HG02840 (cell line): ENCODE data around the gene ADAMTSL2.

Experiments used
- ATAC-seq: cut with Tn5 transposase; IDR thresholded peaks from one replicate; pipeline ENCODE4 v1.9.1; 2021; ENCODE audit warnings: mild to moderate bottlenecking, moderate library complexity, moderate number of reproducible peaks; ENCODE audit not compliant: unreplicated experiment, low FRiP score

Gene ADAMTSL2

DNA sequence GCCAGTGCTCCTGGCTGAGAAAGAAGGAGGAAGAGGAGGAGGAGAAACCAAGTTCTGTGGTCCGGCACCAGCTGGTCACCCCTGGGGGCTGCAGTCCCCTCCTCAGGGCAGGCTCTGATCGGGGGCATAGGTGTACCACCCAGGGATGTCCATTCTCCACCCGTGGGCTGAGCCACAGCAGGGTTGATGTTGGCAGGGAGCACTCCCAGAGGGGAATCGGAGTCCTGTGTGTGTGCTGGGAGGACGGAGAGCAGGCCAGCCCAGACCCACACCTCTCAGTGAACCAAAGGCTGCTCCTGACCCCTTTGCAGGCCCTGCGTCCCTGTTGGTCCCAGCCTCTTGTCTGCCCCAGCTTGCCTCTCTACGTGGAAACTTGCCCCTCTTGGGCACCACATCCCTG is 4.6 kb upstream of the ADAMTSL2 start:
- no peak for ATAC-seq

DNA sequence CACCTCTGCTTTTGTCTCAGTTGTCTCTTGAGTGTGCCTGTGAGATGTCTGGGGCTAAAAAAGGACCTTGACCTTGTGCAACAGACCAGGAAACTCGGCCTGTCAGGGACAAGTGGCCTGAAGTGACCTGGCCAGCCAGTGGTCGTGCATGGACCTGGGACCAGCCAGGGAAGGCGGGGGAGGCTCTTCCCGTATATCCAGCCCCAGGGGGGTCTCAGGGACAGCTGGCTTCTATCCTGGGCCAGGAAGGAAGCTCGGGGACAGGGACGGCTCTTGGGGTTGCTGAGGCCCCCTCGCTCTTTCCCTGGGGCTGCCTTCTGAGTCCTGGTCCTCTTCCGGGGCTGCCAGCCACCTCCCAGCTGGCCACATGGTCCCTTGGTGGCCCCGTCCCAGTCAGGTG is 3.2 kb upstream of the ADAMTSL2 start:
- ATAC-seq: no peak

DNA sequence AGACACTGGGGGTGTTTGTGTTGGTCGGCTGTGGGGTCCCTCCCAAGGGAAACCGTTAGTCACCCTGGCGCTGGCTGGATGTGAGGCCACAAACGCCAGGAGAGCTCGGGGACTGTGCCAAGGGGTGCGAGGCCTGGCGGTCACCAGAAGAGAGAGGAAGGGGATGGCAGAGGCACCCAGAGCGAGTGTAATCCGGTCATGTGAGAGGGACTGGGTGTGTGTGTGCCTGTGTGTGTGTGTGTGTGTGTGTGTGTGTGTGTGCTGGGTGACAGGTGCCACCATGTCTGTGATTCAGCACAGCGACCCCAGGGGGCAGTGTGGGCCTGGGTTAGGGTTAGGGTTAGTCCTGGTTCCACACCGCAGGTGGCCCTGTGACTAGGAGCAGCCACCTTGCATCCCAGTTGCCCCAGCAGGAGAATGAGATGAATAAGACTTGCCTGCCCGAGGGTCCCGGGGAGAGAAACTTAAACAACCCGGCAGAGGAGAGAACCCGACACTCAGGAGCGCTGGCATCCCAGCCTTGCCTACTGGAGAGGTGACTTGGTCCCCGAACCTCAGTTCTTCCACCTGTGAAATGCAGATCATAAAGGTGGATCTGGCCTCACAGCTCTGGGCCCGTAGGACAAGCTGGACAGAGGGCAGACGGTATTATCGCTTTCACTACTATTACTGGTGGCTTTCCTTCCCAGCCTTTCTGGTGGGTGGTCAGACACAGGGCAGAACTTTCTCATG is 1.4 kb upstream of the ADAMTSL2 start:
- no peak for ATAC-seq

DNA sequence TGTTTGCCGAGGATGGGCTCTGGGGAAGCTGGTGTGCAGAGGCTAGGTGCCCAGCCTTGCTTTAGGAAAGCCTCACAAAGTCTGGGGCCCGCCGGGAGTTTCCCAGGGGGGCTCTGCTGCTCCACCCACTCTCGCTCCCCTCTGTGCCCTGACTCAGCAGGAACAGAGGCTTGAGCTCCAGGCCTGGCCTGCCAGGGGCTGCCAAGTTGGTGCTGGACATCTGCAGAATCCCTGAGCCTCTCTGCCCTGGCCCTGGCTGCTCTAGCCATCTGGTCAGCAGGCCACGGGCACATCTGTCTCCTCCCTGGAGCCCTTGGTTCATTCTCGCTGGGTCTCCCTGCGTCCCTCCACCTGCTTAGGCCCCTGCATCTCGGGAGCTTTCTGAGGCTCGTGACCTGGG is 647 bp upstream of the ADAMTSL2 start:
- ATAC-seq: no peak

DNA sequence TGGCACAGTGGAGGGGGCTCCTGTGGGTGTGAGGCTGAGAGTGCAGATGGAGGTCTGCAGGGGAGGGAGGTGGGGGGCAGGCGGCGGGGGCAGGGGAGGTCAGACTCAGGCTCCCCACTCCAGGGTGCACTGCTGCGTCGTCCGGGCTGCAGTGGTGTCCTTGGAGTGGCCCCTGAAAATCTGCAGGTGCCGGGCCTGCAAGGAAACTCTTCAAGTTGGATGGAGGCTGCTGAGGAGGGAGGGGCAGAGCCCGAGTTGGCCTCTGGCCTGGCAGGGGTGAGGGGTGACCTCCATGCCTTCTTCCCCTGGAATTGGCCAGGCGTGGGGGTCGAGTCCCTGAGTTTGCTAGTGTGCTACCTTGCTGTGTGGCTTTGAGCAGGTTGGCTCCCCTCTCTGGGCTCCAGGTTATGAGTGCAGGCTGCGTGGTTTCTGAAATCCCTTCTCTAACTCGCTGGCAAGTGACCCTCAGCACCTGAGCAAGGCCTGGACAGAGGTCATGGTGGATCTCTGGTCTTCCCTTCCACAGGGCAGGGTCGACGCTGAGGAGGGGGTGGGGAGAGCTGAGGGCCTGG is 888 bp downstream of the ADAMTSL2 start:
- no peak for ATAC-seq

DNA sequence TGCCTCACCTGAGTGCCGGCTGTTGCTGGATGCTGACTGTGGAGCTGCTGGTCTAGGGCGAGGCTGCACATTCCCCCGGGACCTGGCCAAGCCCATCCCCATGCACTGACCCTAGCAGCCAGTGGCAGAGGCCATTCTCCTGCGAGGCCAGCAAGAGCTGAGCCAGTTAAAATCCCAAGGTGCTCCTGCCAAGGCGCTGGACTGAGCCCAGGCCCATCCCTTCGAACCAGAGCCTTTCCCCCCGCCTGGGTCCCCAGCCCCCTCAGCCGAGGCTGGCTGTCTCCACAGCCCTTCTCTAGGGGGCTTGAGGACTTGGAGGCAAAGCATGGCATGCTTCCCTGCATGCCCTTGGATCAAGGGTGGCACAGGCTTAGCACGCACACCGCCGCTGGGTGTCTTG is 1.6 kb downstream of the ADAMTSL2 start:
- no peak for ATAC-seq

DNA sequence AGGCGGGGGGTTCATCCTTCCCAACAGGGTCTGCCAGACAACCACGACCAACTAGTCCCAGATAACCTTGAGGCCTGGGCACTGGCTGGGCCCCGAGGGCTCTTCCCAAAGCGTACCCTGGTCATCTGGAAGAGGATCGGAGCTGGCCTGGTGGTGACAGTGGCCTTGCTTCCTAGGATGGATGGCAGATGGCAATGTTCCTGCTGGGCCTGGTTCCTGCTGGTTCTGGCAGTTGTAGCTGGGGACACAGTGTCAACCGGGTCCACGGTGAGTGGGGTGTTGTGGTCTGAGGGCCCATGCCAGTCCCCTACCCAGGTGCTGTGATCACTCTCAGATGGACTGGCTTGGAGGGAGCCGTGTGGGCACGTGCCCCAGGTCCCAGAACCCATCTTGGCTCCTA is 2.0 kb downstream of the ADAMTSL2 start:
- ATAC-seq: no peak

DNA sequence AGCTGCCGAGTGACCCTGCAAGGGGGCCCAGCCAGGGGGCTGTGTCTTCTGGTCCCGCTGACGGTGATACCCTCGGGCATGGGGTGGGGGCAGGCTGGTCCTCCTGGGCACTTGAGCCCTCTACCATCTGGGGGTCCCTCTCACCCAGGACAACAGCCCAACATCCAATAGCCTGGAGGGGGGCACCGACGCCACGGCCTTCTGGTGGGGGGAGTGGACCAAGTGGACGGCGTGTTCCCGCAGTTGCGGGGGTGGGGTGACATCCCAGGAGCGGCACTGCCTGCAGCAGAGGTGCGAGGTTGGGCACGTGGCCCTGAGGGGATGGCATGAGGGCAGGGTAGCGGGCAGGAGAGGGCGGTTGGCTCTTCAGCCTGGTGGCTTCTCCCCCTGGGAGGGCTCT is 2.8 kb downstream of the ADAMTSL2 start:
- ATAC-seq: no peak

DNA sequence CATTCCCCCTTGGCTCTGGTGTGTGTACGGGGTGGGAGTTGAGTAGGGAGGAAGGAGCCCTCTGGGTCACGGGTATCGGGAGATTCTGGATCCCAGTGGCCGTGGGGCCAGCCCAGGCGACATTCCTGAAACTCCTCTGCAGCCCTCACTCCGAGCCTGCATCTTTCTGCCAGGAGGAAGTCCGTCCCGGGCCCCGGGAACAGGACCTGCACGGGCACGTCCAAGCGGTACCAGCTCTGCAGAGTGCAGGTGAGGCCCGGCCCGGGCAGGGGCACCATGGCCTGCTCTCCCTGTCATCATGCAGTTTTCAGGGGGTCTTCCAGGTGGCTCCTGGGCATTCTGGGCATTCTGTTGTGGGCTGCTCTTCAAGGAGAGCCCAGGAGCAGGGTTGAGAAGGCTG is 3.7 kb downstream of the ADAMTSL2 start:
- ATAC-seq: no peak

DNA sequence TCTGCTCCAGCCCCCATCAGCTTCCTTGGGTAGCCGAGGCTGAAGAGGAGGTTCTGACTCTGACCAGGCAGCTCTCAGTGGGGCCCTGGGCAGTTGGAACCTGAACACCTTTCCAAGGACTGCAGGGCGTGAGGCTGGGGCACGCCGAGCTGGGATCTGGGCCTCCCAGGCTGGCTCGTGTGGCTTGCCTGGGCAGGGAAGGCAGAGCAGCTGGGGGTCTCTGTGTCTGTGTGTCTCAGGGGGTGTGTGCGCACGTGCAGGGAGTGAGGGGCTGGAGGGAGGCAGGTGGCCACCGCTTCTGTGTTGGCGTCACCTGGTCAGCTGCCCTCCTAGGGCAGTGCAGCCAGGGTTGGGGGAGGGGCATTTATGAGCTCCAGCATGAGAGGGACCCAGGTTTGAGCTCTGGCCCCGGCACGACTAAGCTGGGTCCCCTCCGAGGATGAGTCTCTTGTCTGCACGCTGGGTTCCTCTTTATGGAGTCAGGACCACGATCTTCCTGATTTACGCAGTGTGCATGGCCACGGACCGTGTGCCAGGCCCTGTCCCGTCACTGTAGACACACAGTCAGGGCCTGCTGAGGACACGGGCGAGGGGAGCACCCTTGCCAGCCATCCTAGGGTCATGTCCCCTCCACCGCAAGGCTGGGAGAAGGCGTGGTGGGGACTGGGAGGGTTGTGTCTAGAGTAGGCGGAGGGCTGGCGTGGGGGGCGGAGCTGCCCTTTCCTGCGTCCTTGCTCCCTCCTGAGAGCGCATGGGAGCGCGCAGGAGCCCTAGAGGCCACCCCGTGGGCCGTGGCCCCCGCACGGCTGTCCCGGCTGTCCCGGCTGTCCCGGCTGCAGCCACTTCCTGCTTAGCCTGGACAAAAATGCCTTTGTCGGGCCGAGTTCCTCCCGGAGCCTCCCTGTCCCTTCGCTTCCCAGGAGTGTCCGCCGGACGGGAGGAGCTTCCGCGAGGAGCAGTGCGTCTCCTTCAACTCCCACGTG is 4.6 kb downstream of the ADAMTSL2 start:
- no peak for ATAC-seq

DNA sequence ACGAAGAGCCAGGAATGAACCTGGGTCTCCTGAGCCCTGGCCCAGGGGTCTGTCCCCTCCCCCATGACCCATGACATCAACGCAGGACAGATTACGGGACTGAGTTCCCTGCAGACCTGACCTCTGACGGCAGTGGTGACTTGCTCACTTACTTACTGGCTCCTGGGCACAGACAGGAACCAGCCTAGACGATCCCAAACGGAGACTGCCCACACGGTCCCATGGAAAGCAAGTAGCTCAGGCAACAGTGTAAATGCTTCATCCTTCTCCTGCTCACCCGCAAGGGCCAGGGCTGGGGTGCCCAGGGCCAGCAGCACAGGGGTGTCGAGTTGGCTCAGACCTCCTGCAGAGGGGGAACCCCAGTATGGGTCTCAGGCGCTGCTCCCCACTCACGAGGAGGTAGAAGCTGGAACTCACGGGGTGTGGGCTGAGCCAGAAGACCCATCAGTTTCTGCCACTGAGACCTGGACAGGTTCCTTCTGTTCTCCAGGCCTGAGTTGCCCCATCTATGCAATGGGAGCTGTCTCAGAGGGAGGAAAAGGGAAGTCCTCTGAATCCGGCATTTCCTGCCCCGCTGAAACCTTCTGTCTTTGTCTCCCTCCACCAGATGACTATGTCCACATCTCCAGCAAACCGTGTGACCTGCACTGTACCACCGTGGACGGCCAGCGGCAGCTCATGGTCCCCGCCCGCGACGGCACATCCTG is 5.6 kb downstream of the ADAMTSL2 start:
- no peak for ATAC-seq

DNA sequence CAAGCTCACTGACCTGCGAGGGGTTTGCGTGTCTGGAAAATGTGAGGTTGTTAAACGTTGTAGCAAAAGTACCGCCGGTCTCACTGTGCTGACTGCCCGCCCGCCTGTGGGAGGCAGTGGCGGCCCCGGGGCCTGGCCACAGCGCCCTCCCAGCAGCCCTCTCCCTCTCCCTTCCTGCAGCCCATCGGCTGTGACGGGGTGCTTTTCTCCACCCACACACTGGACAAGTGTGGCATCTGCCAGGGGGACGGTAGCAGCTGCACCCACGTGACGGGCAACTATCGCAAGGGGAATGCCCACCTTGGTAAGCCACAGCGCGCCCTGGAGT is 6.2 kb downstream of the ADAMTSL2 start:
- ATAC-seq: no peak

DNA sequence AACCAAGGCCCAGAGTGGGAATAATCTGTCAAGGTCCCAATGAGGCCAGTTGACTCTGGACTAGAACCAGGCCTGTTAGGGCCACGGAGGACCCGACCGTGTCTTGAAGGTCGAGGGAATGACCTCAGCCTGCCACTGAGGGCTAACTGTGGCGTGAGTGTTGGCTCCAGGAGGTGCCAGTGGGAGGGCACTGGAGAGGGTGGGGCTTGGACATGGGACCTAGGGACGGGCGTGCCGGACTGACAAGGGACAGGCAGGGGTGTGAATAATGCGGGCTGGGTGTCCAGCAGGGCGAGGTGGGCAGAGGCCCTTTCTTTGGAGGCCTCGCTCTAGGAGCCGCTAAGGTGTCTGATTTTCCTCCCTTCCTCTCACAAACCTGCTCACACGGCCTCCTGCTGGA is 7.5 kb downstream of the ADAMTSL2 start:
- no peak for ATAC-seq

DNA sequence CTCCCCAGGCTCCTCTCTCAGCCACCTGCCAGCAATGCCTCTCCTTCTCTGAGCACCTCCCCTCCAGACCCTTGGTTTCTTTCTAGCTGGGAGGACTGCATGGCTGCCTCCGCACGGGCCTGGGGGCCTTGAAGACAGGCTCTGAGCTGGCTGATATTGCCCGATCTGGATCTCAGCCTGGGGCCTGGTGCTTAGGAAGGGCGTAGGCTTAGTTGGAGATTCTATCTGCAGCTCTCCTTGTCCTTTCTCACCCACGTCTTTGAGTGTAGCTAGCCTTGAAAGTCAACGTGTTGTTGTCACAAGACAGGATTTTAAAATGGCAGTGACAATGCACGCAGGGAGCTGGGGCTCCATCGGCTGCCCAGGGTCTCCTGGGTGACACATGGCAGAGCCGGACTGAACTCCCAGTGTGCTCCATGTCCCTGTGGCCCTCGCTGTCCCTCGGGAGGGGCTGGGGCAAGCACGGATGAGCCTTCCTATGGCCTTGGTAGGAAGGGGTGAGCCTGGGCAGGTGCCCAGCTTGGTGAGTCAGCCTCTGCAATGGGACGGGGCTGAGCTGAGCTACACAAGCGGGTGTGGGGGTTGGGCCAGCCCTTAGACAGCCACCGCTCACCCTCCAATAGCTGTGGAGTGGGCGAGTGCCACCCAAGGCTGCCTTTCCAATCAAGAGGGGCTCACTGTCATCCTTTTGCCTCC is 9.4 kb downstream of the ADAMTSL2 start:
- ATAC-seq: no peak

DNA sequence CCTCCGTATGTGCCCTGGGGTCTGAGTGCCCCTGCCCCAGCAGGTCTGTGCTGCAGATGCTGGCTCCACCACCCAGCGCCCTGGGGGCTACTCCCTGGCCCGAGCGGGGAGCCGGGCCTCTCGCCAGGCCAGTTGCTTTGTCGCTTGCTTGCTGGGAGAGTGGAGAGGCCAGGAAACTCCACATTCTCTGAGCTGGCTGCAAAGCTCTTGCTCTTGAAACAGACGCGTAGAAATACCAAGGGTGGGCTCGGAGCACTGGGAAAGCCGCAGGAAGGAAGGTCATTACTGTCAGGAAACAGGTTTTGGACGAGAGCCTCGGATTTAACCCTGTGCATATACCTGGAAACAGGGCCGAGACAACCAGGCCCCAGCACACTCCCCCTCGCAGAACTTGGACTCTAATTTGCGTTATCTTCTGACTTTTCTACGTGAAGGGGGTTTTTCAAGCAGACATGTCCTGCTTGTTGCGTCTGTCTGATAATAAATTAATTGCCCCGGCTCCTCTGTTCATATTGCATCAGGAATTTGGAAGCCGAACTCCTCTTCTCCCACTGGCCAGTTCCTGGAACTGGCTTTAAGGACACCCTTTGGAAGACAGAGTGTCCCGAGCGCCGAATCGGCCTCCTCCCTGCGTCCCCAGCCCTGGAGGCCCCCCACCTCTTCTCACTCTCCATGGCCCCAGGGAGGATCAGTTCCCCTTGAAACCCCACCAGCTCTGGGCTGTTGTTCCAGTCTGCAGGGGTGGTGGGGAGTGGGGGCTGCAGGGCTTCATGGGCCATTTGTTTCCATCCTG is 11.2 kb downstream of the ADAMTSL2 start:
- no peak for ATAC-seq

DNA sequence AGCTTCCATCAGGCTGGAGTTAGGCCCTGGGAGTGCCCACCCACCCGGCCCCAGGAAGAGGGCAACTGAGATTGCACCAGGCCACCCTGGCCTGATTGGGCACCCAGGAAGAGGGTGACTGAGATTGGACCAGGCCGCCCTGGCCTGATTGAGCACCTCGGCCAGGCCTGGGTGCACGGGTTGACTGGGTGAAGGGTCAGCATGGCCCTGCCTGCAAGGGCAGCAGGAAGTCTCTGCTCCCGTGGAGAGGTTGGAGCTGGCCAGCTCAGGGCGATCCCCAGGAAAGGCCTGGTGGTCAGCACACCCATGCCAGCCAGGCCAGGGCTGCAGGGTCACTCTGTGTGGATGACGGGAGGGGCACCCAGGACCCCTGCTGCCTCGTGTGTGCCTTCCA is 11.8 kb downstream of the ADAMTSL2 start:
- no peak for ATAC-seq

DNA sequence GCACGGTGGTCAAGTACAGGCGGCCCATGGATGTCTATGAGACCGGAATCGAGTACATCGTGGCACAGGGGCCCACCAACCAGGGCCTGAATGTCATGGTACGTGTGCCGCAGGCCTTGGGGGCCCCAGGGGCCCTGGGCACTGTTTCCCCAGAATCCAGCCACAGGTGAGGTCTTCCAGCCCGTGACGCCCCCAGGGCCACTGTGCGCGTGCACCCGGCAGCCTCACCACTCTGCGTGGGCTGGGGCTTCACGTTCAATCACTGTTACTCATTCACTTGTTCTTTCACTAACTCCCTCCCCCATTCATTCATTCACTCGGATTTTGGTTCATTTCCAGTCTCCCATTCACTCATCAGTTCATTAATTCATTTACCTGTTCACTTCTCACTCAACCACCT is 12.6 kb downstream of the ADAMTSL2 start:
- ATAC-seq: no peak

DNA sequence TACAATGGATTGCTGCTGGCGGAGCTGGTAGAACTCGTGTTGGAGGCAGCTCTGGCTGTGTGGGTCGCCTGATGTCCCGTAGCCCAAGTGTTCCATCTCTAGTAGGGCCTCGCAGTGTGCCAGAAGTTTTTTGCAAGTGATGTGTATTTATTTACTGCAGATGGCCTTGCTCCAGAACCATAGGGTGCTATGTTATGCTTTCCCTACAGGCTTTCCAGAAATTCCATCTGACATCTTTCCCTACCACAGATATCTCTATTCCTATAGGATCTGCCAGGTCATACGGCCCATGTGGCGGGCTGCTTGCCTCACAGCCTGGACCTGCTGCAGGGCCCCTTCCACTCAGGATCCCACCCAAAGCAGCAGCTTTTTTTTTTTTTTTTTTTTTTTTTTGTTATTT is 16.9 kb downstream of the ADAMTSL2 start:
- ATAC-seq: no peak

DNA sequence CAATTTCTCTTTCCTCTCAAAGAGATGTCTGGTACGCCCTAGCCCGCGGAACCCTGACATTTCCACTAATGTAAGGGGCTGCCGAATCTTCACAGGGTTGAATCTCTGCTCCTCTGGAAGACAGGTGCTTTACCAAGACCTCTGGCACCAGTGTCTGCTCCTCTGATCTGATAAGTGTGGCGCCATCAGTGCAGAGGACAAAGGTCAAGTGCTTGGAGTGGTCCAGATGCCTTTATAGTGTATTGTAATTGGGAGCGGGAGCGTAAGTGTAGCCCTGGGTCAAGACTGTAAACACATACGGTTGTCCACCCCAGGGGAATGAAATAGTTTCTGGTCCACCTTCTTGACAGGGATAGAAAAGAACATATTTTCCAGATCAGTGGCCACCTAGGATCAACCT is 17.7 kb downstream of the ADAMTSL2 start:
- no peak for ATAC-seq

DNA sequence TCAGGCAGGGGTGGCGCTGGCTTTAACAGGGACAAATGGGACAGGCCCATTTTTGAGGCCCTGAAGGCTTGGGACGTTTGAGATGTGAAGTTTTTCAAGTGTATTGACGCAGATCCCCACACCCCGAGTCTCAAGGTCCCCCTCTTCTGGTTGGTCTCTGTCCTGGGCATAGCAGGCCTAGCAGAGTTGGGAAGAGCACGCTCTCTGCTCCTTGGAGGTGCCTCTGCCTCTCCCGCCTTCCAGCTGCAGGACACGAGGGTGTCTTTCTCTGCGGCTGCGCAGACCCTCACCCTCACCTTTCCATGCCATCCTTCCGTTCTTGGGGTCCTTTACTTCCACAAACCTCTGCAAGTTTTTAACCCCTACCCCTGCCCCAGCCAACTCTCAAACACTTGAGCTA is 18.6 kb downstream of the ADAMTSL2 start:
- ATAC-seq: no peak
